GM19099 (cell line): Measurements from ENCODE around the gene EVL.

Experiments used
- POLR2A ChIP-seq: IDR thresholded peaks from 3 replicates; pipeline ENCODE4 v1.6.1; 2011; ENCODE audit warnings: low read depth; ENCODE audit not compliant: insufficient read length; ENCODE audit errors: extremely low read depth

EVL gene

GRCh38 chr14:100085462-100085861 lies 20.2 kb downstream of the EVL start:
- no peak for TF ChIP-seq POLR2A

- no peak for TF ChIP-seq POLR2A
Observed at GRCh38 chr14:100086361-100086760, 21.1 kb downstream of the EVL start.

DNA sequence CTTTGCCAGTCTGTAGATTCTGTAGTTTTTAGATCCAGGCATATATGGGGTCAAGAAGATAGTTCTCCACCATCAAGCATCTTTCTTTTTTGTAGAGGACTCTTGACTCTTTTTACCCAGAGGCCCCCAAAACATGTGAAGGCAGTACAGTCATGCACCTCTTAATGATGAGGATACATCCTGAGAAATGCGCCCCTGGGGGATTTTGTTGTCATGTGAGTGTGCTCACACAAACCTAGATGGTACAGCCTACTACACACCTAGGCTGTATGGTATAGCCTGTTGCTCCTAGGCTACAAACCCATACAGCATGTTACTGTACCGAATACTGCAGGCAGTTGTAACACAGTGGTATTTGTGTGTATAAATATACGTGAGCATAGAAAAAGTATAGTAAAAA lies 23.0 kb downstream of the EVL start:
- no peak for TF ChIP-seq POLR2A

DNA sequence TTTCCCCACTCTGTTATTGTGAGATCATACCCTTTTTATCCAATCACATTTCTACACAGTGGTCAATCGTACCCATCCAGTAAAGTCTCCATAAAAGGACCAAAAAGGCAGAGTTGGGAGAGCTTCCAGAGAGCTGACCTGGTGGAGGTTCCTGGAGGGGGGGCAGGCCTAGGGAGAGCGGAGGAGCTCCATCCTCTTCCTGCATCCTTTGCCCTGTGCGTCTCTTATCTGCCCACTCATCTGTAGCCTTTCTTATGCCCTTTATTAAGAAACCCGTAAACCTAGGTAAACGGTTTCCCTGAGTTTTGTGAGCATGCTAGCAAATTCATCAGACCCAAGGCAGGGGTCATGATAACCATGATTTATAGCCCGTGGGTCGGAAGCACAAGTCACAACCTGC lies 26.2 kb downstream of the EVL start:
- no peak for TF ChIP-seq POLR2A

GRCh38 chr14:100092832-100093231 lies 27.6 kb downstream of the EVL start:
- no peak for TF ChIP-seq POLR2A

DNA sequence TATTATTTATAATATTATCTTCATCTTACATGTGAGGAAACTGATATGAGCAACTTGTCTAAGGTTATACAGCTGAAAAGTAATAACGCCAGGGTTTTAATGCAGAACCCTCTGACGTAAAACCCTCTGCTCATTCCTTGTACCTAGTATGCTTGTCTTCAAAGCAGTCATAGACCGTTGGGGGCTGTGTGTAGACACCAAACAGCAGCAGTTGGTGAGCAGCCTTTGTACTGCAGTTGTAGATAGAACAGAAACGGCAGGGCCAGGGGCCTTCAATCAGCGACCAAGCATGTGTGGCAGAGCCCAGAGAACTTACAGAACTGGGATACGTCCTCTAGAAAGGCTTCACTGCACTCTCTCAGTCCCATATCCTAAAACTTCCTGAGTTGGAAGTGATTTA lies 28.1 kb downstream of the EVL start:
- TF ChIP-seq POLR2A = no peak

DNA sequence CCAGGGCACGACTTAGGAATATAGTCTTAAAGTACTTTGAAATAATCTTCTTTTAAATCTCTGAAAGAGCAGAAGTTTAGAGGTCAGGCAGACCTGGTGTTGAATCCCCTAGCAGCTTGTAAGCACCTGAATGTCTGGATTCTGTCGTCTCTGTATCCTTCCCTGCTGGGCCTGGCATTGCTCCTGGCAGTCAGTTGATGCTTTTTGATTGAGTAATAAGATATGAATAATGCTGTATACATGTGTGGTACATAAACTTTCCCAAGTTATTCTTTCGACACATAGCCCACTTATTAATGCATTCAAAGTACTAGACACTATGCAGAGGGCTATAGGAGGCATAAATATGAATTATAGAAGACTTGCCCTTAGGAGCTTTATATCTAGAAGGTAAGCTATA lies 31.4 kb downstream of the EVL start:
- TF ChIP-seq POLR2A = no peak

DNA sequence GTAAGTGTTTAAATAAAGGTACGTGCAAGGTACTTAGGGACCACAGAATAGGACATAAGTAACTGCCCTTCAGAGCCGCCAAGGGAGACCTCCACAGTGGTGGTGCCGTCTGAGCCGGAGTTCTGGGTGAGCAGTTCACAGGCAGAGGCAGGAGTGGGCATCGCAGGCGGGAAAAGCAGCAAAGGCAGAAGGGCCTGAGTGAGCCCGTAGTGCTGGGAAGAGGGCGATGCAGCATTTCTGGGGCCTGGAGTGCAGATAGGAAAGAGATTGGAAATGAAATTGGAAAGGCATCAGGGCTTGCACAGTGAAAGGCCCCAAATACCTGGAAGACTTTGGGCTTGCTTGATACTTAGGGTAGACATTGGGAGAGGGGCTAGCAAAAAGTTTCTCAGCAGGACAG lies 32.9 kb downstream of the EVL start:
- TF ChIP-seq POLR2A = no peak

- no peak for TF ChIP-seq POLR2A
Observed at GRCh38 chr14:100100032-100100703, 34.9 kb downstream of the EVL start.

GRCh38 chr14:100102156-100102785 lies 37.0 kb downstream of the EVL start:
- no peak for TF ChIP-seq POLR2A

DNA sequence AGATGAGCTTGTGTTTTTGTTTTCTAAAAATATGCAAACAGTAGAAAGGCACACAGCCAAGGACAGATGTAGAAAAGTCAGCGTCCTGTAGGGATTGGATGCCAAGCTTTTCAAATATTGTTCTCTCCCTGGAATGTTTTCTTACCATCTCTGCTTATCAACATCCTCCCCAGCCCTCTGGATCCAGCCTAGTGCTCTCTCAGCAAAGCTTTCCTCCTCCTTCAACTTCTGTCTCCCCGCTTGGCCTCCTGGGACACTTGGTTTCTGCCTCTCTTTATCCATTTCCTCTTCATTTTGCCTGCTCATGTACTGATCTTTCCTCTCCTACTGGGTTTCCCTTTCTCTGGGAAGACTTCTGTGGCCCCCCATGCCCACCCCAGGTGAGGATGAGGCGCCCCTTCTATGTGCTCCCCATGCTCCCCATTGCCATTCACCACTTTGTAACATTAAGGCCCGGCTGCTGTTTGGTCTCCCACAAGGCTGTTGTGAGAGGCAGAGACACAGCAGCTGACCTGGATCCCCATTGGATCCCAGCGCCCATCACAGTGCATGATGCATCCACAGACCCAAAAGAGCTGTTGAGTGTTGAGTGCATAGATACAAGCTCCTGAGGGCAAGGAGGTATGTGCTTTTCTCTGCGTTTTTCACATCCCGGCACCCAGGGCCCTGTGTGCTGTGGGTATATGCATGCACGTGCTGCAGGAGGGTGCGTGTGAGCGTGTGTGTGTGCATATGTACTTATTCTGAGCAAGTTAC lies 38.2 kb downstream of the EVL start:
- TF ChIP-seq POLR2A = no peak

- no peak for TF ChIP-seq POLR2A
Observed at GRCh38 chr14:100104006-100104352, 38.8 kb downstream of the EVL start.

GRCh38 chr14:100104523-100105300 lies 39.5 kb downstream of the EVL start:
- TF ChIP-seq POLR2A = no peak

GRCh38 chr14:100105357-100106169 lies 40.3 kb downstream of the EVL start:
- no peak for TF ChIP-seq POLR2A
